ENCODE data around the gene ROR2.

The ROR2 gene

DNA sequence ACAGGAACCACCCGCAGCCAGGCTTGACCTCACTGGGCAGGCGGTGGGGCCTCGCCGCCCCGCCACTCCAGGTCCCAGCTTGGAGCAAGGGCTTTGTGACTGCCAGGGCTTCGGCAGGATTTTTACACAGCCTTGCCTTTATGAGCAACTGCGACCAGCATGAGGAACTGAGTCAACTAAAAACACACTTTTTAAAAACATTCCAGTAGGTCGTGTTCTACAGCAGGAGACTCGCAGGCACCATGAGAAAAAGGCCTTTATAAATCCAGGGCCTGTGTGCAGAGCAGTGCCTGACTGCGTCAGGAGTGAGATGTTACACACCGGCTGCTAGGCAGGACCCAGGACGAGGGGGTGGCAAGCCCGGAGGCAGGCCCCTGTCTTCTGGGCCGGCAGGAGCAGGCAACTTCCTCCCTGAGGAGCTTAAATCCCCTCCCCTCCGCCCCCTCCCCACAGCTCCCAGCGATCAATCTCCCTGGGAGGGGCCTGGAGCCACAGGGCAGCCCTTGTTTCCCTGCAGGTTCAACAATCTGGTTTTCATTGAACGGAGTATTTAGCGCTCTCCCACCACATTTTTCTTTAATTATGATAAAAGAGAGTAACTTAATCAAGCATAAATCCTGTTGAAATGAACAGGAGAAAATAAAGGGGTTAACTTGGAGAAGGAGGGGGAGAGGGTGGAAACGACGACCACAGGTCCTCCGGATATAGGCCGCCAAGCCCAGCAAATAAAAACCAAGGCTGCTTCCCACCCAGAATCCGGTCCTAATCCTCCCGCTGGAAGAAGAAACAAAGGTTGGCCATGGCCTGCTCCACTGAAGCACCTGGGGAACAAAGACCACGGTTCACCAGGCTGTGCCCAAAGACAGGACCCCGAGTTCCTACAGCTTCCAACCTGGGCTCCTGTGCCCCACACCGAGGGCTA, 92.5 kb downstream of the ROR2 start:
- TF ChIP-seq TAF1 (IDR thresholded peaks at IDR 0.05; ENCODE audit: borderline replicate concordance, low read depth, low read length) (no peak), POLR2A (IDR thresholded peaks at IDR 0.05; ENCODE audit: low read depth, low read length) (no peak), POLR2AphosphoS5 (IDR thresholded peaks at IDR 0.05; ENCODE audit: low read depth, low read length) (no peak)
- FAIRE-seq: no peak
- no peak for DNase-seq (ENCODE audit: insufficient read length)

DNA sequence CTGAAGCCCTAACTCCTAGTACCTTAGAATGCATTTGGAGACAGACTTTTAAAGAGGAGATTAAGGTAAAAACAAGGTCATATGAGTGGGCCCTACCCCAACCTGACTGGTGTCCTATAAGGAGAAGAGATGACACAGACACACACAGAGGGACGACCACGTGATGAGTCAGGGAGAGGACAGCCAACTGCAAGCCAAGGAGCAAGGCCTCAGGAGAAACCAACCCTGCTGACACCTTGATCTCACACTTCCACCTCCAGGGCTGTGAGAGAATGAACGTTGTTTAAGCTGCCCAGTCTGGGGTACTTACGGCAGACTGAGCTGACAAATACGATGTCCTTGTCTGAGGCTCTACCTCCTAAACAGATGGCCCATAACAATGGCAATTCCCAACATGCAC, 93.6 kb downstream of the ROR2 start:
- DNase-seq (ENCODE audit: insufficient read length) (no peak), FAIRE-seq (no peak)

DNA sequence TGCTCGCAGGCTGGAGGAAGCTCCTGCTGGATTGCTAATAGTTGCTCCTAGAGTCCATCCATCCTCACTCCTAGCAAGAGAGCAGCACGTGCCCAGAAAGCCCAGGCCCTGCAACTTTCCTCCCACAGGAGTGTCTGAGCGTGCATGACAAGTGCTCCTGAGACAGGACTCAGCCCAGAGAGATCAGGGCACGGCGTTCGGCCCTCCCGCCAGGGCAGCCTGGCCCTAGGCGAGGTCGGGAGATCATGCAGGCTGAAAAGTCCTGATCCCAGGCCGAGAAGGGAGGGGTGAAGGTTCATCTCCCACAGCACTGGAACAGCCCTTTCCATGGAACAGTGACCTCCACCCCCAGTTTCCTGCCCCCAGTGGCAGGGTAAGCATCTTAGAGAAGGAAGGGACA, 94.8 kb downstream of the ROR2 start:
- TF ChIP-seq TAF1 (IDR thresholded peaks at IDR 0.05; ENCODE audit: borderline replicate concordance, low read depth, low read length) (no peak), POLR2A (IDR thresholded peaks at IDR 0.05; ENCODE audit: low read depth, low read length) (no peak), POLR2AphosphoS5 (IDR thresholded peaks at IDR 0.05; ENCODE audit: low read depth, low read length) (no peak)
- DNase-seq (ENCODE audit: insufficient read length) (no peak), FAIRE-seq (no peak)

More for the DNA sequence above, 93.6 kb downstream of the ROR2 start:
- TF ChIP-seq POLR2A (IDR thresholded peaks at IDR 0.05; ENCODE audit: low read depth, low read length): no peak
- TF ChIP-seq TAF1 (IDR thresholded peaks at IDR 0.05; ENCODE audit: borderline replicate concordance, low read depth, low read length): no peak
- TF ChIP-seq POLR2AphosphoS5 (IDR thresholded peaks at IDR 0.05; ENCODE audit: low read depth, low read length): no peak

DNA sequence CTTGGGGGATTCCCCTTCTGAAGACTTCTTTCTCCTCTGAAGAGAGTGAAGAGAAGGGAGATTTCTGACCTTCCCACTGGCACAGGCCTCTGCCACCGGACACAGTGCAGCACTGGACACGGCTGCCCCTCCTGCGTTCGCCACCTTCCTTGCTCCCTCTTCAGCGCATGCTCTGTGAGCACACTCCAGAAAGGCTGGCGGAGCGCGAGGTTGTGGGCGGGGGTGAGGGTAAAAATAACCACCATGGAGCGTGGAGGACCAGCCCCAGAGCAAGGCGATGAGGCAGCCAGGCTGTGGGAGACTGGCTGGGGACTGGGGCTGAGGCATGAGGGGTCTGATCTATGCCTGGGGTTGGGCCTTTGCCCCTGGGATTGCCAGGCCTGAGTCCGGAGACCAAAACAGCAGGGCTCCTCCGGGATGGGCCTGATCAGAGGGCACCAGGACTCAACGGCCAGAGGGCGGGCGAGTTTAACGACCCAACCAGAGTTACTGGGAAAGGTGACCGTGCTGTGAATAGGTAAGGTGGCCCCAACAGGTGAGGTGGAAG, 97.2 kb downstream of the ROR2 start:
- DNase-seq (ENCODE audit: insufficient read length) (no peak), FAIRE-seq (no peak)
- TF ChIP-seq POLR2AphosphoS5 (IDR thresholded peaks at IDR 0.05; ENCODE audit: low read depth, low read length) (no peak), POLR2A (IDR thresholded peaks at IDR 0.05; ENCODE audit: low read depth, low read length) (no peak), TAF1 (IDR thresholded peaks at IDR 0.05; ENCODE audit: borderline replicate concordance, low read depth, low read length) (no peak)

DNA sequence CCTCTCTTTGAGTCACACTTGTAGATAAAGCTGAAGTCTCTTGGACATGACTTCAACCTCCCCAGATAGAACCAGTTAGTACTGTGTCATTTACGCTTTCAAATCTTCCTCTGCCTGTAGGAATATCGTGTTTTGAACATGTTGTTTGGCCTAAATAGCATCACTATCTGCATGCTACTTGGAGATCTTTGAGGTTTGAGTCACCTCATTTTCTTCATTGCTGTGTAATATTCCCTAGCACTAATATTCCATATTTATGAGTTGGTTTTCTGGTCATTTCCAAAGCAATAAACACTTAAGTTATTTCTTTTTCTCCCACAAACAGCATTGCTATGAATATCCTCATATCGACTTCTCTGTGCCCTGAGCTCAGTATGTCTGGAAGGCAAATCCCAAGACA, 100.3 kb downstream of the ROR2 start:
- TF ChIP-seq POLR2A (IDR thresholded peaks at IDR 0.05; ENCODE audit: low read depth, low read length): no peak
- TF ChIP-seq TAF1 (IDR thresholded peaks at IDR 0.05; ENCODE audit: borderline replicate concordance, low read depth, low read length): no peak
- TF ChIP-seq POLR2AphosphoS5 (IDR thresholded peaks at IDR 0.05; ENCODE audit: low read depth, low read length): no peak
- DNase-seq (ENCODE audit: insufficient read length) (no peak), FAIRE-seq (no peak)

DNA sequence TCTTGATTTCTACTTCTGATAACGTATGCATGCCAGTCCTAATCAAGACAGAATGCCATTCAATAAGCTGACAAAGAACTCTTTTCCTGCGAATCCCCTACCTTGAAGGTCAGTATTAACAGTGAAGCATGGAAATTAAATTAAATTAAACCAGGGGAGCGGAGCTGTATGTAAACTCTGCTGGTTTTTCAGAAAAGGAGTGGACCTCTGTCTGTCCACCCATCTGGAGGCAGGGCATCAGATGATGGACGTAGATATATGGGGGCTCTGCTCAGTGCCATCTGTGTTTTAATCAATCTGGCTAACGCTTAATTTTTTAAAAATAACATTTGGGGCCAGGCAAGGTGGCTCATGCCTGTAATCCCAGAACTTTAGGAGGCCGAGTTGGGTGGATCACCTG, 101.9 kb downstream of the ROR2 start:
- DNase-seq (ENCODE audit: insufficient read length): no peak
- FAIRE-seq: no peak
- TF ChIP-seq TAF1 (IDR thresholded peaks at IDR 0.05; ENCODE audit: borderline replicate concordance, low read depth, low read length) (no peak), POLR2AphosphoS5 (IDR thresholded peaks at IDR 0.05; ENCODE audit: low read depth, low read length) (no peak), POLR2A (IDR thresholded peaks at IDR 0.05; ENCODE audit: low read depth, low read length) (no peak)

DNA sequence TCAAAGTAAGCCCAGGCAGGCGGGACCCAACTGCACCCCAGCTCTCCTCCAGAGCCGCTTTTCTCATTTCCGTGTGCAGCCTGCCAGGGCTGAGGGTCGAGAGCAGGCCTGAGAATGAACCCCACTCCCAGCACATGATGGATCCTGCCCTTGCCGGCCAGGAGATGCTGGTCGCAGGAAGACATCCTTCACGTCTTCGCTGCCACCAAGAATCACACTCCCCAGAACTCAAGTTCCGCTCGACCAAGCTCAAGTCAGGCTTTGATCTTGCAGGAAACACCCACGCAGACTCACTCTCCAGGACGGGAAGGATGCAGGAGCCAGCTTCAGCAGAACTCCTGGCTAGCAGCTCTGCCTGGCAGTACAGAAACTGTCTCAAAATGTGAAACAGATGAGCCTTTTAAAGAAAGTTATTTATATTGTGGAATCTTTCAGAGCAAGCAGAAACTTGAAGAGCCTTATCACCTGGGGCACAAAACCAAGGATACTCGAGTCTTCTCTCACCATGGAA, 102.4 kb downstream of the ROR2 start:
- FAIRE-seq (no peak), DNase-seq (ENCODE audit: insufficient read length) (no peak)
- TF ChIP-seq POLR2A (IDR thresholded peaks at IDR 0.05; ENCODE audit: low read depth, low read length): no peak
- TF ChIP-seq TAF1 (IDR thresholded peaks at IDR 0.05; ENCODE audit: borderline replicate concordance, low read depth, low read length): no peak
- TF ChIP-seq POLR2AphosphoS5 (IDR thresholded peaks at IDR 0.05; ENCODE audit: low read depth, low read length): no peak

DNA sequence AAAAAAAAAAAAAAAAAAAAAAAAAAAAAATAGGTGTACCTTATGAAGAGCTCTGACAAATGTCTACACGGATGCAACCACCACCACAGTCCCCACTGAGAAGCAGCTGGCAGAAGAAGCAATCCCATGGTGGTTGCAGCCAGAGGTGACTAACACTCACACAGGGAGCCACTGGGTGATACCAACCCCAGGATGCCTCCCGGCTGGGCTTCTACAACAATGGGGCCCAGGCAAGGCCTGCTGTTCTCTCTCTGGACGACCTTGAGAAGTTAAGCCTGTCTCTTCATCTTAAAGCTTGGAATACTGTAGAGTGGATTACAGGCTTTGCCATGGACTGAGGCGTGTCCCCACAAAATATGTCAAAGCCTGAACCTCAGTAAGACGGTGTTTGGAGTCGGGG, 104.1 kb downstream of the ROR2 start:
- no peak for FAIRE-seq
- TF ChIP-seq POLR2AphosphoS5 (IDR thresholded peaks at IDR 0.05; ENCODE audit: low read depth, low read length) (no peak), TAF1 (IDR thresholded peaks at IDR 0.05; ENCODE audit: borderline replicate concordance, low read depth, low read length) (no peak), POLR2A (IDR thresholded peaks at IDR 0.05; ENCODE audit: low read depth, low read length) (no peak)
- no peak for DNase-seq (ENCODE audit: insufficient read length)

DNA sequence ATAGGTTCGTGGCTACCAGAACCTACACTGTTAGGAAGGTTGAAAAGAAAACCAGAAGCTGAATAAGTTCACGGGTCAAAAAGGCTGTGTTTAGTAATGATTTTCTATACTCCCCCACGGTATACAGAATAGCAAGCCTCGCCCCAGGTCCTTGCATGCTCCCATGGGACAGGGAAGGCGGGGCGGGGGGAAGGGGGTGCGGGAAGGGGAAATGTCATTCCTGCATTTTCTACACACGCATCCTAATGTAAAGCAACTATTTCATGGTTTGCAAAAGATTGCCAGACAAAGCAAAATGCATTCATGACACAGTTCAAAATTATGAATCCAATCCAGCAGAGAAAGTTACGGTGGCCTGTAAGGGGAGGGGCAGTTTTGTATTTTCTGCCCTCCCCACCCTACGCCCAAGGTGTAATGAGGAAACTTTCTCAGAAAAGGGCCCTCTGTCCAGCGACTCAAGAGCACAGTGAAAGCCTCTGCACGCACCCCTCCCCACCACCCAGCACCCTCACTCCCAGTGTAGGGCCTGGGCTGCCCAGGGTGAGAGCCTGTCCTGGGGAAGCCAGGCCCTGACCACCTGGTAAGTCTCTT, 105.2 kb downstream of the ROR2 start:
- no peak for TF ChIP-seq TAF1 (IDR thresholded peaks at IDR 0.05; ENCODE audit: borderline replicate concordance, low read depth, low read length)
- no peak for TF ChIP-seq POLR2A (IDR thresholded peaks at IDR 0.05; ENCODE audit: low read depth, low read length)
- no peak for TF ChIP-seq POLR2AphosphoS5 (IDR thresholded peaks at IDR 0.05; ENCODE audit: low read depth, low read length)
- no peak for DNase-seq (ENCODE audit: insufficient read length)
- no peak for FAIRE-seq

DNA sequence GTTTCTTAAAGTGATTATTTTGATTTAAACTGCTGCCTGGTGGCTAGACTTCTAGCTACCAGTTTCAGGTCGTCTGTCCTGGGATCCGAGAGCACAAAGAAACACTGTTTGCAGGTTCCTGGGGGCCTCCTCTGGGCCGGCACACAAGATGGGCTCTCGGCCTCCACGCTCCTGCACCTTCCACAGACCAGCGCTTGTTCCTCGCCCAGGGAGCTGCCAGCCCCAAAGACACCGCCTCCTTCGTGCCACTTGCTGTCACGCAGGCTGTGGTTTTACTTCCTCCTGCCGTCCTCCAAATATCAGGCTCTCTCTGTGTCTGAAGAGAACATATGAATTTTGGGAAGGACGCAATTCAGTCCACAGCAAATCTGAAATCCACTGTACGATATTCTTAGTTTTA, 105.8 kb downstream of the ROR2 start:
- TF ChIP-seq TAF1 (IDR thresholded peaks at IDR 0.05; ENCODE audit: borderline replicate concordance, low read depth, low read length): no peak
- no peak for TF ChIP-seq POLR2A (IDR thresholded peaks at IDR 0.05; ENCODE audit: low read depth, low read length)
- no peak for TF ChIP-seq POLR2AphosphoS5 (IDR thresholded peaks at IDR 0.05; ENCODE audit: low read depth, low read length)
- no peak for DNase-seq (ENCODE audit: insufficient read length)
- no peak for FAIRE-seq

DNA sequence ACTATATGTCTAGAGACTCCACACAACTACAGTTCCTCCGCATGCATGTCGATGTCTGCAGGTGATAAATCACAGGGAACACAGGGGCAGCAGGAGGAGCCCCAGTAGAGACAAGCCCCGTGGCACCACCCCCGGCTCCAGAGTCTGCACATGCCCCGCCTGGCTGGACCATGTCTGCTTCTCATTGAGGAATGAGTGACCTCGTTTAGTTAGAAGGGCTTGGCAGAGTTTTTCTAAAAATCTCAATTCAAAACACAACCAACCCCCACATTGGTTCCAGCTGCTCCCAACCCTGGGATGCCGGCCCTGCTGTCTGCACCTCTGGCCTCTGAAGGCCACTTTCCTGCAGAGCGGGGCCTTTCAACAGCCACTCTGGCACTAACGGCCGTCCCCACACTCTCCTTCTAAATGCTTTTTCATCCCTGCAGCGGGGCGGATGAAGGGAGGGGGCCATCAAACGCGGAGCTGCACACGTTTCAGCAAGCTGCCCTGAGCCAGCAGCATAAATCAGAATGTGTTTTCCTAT, 106.3 kb downstream of the ROR2 start:
- no peak for DNase-seq (ENCODE audit: insufficient read length)
- no peak for TF ChIP-seq TAF1 (IDR thresholded peaks at IDR 0.05; ENCODE audit: borderline replicate concordance, low read depth, low read length)
- TF ChIP-seq POLR2AphosphoS5 (IDR thresholded peaks at IDR 0.05; ENCODE audit: low read depth, low read length): no peak
- TF ChIP-seq POLR2A (IDR thresholded peaks at IDR 0.05; ENCODE audit: low read depth, low read length): no peak
- no peak for FAIRE-seq

Data from GM12892 (cell line).